Cortex of kidney (tissue), 1 donor: ENCODE data around the gene SPEM1.
A peak's percentile ranks its signal among the peaks of the same experiment; 100 is the strongest.

Experiments
- DNase-seq: peaks from one replicate; lab custom pipeline; 2025; lab: John Stamatoyannopoulos, UW

Gene SPEM1, protein sequence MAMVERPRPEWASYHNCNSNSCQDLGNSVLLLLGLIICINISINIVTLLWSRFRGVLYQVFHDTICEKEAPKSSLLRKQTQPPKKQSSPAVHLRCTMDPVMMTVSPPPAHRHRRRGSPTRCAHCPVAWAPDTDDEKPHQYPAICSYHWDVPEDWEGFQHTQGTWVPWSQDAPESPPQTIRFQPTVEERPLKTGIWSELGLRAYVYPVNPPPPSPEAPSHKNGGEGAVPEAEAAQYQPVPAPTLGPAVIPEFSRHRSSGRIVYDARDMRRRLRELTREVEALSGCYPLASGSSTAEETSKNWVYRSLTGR

DNA sequence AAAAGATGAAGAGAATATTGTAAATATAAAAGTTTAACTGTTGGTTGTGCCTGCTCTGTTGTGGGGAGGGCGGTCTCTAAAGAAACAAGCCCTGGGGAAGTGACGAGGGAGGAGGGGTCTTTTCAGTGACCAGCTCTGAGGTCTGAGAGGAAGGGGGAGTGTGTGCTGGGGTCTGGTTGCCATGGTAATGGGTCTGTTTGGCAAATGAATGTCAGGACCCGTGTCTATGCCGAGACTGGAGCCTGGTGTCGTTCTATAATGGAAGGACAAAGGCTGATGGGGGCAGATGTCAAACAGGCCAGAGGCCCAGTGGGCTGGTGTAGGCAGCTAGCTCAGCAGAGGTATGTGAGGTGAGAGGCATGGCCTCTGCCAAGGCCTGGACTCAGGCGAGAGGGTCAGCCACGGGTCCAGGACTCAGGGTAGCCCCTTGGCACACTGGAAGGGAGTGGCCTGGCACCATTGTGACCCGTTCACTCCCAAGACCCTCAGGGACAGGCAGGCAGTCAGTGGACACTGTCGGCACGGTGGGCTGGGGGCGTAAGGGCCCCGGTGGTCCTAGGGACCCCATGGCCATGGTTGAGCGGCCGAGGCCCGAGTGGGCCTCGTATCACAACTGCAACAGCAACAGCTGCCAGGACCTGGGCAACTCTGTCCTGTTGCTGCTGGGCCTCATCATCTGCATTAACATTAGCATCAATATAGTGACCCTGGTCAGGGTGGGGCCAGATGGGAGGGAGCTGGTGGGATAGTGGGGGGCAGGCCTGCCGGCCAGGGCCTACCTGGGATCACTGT lies at the start of gene SPEM1:
SPEM1 (plus strand) TSS at position 506 of the 792 bp plus-strand sequence; CDS start at position 567, 61 bp downstream.
- no peak for DNase-seq

DNA sequence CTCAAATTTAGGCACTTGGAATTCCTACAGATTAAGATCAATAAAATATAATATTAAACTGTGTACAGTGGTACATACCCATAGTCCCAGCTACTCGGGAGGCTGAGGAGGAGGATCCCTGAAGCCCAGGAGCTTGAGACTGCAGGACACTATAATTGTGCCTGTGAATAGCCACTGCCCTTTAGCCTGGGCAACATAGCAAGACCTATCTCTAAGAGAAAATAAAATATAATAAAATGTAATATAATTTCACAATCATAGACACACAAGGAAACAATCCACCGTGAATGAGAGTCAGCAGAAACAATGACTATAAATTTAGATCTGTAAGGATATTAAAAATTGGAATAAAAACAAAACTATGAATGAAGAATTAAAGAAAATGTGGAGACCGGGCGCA lies 49.3 kb upstream of the SPEM1 start:
- no peak for DNase-seq

DNA sequence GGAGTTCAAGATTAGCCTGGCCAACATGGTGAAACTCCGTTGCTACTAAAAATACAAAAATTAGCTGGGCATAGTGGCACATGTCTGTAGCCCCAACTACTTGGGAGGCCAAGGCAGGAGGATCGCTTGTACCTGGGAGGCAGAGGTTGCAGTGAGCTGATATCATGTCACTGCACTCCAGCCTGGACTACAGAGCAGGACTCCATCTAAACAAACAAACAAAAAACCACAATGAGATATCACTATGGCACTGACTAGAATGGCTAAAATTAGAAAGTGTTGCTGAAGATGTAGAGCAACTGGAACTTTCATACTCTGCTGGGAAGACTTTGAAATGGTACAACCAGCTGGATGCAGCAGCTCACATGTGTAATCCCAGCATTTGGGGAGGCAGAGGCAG lies 45.8 kb upstream of the SPEM1 start:
- no peak for DNase-seq

DNA sequence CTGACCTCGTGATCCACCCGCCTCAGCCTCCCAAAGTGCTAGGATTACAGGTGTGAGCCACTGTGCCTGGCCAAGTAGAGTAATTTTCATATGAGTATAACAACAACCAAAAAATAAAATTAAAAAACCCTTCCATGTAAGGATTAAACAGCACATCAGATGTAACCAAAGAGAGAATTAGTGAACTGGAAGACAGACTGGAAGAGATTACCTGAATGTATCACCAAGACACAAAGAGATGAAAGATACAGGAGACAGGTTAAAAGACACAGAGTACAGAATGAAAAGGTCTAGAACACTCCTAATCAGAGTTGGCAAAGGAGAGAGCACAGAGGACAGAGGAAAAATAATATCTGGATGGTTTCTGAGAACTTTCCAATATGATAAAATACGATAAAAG lies 41.0 kb upstream of the SPEM1 start:
- DNase-seq: no peak

DNA sequence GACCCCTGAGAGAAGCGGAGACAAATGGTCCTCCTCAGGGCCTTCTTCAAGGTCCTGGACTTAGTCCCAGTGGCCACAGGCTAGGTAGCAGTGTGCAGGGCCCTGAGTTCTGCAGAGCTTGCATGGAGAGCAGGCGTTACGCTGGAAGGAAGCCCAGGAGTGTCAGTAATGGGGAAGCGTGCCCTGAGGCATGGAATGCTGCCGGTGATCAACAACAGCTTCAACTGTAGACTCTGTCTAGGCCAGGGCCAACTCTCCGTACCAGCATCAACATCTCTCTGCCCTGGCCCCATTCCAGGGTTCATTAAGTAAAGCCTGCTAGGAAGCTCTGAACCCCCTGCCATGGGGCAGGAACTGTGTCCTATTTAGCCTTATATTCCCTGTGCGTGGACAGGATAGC lies 39.8 kb upstream of the SPEM1 start:
- DNase-seq: no peak

DNA sequence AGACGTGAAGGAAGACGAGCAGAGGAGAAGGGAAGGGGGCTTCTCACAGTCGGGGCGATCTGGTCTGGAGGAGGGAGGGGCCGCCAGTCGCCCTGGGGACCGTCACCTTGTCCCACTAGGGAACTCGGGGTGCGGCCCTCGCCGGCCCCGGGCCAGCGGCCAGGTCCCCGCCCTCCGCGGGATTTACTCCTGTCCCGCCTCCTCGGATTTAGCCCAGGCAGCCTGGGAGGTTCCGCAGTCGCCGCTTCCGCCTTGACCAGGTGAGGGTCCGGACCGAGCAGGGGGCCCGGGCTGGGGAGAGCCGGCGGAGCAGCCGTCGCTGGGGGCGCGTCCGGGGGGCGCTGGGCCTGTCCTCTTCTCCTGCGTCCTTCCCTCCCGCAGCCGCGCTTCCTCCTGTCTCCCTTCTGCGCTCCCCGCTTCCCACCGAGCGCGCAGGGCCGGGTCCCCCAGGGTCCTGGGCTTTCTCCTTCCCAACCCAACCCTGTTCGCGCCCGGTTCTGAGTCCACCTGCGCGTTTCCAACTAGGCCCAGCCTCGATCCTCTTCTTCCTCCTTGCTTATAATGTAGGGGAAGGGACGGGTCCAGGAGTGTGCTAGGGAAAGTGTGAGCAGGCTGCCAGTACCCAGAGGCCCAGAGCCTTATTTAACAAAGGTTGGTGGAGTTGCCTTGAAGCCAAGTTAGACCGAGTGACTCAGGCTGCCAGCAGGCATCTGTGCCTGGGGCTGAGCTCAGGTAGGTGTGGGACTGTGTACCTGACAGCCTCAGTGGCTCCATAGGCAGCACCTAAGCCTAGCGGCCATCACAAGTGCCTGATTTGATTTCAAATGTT lies 39.1 kb upstream of the SPEM1 start, which contains the start of gene TNK1:
TNK1 (plus strand) TSS at position 235 of the 829 bp plus-strand sequence. CDS start 1,838 bp downstream, outside the sequence.
- no peak for DNase-seq

DNA sequence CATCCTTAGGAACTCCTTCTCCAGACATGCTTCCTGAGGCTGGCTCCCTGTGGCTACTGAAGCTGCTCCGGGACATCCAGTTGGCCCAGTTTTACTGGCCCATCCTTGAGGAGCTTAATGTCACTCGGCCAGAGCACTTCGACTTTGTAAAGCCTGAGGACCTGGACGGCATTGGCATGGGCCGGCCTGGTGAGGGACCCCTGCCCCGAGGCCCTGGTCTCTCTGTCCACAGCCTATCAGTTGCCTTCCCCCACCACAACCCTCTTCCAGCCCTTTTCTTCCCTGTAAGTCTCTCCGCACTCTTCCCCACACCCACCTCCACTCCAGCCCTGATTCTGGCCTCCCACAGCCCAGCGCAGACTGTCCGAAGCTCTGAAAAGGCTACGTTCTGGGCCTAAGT lies 37.2 kb upstream of the SPEM1 start:
- DNase-seq: no peak

DNA sequence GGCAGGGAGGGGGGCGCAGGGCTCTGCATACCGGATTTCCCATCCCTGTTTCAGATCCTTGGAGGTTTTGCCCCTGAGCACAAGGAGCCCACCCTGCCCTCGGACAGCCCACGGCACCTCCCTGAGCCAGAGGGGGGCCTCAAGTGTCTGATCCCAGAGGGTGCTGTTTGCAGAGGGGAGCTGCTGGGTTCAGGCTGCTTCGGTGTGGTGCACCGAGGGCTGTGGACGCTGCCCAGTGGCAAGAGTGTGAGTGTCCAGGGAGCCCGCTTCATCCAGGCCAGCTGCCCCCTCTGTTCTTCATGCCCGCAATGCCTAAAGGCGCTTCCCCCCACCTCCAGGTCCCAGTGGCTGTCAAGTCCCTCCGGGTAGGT lies 36.8 kb upstream of the SPEM1 start:
- no peak for DNase-seq

DNA sequence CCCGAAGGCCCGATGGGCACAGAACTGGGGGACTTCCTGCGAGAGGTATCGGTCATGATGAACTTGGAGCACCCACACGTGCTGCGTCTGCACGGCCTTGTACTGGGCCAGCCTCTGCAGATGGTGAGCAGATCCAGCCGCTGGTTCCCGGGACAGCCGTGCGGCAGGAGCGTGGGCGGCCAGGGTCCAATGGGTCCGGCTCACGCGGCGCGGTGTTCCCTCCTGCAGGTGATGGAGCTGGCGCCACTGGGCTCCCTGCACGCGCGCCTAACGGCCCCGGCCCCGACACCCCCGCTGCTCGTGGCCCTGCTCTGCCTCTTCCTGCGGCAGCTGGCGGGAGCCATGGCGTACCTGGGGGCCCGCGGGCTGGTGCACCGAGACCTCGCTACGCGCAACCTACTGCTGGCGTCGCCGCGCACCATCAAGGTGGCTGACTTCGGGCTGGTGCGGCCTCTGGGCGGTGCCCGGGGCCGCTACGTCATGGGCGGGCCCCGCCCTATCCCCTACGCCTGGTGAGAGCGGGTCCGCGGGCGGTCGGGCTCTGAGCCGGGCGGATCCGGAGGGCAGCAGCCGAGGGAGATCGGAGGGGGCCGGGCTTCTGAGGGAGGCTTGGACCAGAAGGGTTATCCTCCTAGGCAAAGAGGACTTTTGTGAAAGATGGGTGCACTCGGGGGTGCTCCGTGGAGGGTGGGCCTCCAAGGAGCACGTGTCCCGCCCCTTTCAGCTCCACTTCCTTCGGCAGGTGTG lies 36.2 kb upstream of the SPEM1 start:
- DNase-seq: no peak

DNA sequence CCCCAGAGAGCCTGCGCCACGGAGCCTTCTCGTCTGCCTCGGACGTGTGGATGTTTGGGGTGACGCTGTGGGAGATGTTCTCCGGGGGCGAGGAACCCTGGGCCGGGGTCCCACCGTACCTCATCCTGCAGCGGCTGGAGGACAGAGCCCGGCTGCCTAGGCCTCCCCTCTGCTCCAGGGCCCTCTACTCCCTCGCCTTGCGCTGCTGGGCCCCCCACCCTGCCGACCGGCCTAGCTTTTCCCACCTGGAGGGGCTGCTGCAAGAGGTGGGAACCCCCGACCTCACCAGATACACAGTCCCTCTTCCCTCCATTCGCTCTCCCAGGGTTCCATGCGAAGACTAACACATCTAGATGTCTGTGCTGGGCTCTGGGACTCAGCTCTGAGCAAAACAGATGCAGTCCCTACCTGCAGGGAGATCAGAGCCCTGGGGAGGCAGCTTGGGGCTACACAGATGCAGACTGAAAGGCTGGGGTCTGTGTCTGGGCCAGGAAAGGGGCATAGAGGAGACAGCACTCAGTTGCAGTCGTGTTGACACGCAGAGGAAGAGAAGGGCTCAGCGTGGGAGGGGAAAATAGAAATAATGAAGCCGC lies 35.5 kb upstream of the SPEM1 start:
- DNase-seq: no peak

DNA sequence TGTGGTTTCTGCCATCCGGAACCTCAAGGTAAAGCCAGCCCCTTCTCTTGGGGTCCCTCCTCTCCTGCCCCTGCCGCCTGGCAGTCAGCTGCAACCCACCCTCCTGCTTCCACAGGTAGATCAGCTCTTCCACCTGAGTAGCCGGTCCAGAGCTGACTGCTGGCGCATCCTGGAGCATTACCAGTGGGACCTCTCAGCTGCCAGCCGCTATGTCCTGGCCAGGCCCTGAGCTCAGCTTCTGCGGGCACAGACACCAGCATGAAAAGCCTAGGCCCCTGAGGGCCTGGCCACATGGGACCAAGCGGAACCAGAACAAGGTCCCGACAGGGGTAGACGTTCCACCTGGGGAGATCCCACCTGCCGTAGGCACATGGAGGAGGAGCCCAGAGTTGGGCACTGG lies 31.3 kb upstream of the SPEM1 start:
- DNase-seq: no peak

DNA sequence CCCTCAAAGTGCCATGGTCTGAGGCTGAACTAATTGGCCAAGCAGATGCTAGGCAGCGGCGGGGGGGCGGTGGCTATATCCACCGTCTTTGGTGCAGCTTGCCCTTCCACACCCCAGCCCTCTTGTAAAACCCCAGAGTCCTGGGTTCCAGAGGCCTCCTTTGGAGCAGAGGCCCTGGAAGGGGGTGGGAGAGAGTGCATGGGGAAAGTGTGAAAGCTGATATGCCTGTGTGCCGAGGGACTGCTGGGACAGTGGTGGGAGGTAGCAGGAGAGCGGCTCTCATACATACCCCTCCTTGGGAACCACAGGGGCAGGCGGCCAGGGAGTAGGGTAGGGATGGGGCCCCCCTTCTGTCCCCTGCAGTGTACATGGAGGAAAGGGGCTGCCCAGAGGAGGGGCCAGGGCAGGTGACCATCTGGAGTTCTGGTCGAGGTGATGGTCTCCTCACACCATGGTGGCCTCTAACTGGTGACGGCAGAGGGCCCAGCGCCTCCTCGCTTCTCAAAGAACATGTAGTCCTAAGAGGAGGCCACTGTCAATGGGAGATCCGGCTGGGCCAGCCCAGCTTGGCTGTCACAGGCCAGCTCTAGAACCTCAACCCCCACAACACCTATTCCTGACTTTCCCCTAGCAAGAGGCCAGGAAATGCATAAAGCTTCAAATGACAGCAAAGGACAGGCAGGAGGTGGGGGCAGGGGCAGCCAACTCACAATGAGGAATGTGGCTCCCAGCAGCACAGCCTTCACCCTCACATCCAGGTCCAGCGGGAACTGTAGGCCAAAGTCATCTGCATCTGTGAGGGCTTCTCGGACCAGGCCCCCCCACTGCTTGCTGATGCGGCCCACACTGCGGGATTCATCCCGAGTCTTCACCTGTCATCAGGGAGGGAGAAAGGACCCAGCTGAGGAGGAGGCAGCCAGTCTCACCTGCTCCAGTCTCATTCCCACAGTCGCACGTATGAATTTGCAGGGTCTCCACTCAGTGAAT lies 29.9 kb upstream of the SPEM1 start:
- DNase-seq: no peak

DNA sequence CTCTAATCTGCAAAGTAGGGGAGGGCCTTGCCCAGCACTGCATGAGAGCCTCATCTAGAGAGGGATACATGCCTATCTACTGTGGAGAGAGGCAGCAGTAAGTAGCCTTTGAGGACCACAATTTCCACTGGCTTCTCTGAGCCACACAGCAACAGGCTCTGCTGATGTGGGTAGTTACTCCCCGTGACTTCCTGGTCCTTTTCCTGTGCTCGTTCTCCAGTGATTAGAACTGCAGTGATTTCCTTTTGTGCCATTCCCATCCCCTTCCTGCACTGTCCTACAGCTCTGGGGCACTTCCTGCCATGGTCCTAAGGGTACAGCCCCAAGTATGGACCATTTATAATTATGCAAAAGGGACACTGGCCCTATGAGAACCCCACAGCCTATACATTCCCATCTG lies 28.8 kb upstream of the SPEM1 start:
- no peak for DNase-seq

DNA sequence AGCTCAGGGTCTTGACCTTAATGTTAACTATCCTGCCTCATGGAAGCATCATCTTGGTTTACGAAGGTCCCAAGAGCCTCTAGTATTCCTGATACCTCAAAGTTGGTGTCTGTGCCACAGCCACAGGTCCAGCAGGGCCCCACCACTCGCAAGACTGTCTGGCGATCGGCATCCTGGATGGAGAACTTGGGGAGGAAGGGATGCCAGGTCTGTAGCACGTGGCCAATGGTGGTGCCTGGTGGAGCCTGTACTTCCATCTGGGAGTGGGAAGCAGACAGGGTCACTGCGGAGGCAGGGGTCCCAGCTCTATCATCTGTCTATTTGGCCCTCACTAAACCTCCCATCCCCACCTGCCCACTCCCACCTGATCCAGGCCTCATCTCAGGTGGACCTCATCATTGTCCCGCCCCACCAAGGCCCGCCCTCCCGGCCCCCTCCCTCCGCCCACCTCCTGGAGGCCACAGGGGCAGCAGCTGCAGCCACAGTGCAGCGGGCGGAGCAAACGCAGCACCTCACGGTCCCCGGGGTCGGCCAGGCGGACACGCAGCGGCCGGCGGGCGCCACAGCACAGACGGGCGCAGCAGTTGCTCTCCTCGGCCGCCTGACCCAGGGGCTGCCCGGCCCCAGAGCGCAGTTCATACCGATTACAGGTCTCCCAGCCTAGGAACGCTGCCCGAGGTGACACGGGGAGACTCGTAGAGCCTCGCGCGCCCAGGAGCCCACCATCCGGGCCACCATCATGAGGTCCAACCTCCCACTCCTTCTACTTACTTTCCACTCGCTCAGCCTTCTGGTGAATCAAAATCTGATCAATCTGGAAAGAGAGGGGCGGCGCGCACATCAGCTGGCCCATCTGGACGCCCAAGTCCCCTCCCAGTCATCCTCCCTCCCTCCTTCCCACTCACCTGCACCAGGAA lies 27.2 kb upstream of the SPEM1 start:
- DNase-seq: no peak

DNA sequence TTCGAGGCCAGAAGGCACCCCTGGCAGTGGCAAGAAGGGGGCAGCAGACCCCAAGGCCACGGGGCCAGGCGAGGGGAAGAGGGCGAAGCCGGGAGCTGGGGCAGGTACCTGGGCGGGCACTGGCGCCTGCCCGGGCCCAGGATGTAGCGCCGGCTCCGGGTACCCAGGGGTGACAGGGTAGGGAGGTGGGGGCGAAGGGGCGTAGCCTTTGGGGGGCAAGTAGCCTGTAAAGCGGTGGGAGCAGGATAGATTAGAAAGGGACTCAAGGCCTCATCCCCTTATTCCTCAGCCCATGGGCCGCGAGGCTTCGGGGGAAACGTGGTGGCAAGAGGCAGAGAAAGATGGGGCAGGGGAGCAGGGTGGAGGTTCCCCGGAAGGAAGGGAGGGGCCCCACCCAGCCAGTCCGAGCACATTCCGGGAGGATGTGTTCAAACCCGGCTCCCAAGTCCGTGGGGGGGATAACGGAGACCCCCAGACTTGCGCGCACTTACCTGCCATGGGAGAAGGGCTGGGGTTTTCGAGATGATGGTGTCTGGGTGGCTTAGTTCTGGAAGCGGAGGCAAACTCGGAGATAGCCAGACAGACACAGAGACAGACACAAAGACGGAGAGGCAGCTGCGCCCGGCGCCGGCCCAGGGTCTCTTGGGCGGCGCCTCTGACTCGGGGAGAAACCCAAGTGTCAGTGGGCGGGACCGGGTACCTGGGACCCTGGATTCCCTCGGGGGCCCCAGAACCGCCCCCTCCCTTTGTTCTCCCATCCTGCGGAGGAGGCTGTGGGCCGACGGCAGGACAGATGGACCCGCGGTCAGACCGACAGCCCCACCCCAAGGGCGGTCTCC lies 26.3 kb upstream of the SPEM1 start:
- DNase-seq: no peak

DNA sequence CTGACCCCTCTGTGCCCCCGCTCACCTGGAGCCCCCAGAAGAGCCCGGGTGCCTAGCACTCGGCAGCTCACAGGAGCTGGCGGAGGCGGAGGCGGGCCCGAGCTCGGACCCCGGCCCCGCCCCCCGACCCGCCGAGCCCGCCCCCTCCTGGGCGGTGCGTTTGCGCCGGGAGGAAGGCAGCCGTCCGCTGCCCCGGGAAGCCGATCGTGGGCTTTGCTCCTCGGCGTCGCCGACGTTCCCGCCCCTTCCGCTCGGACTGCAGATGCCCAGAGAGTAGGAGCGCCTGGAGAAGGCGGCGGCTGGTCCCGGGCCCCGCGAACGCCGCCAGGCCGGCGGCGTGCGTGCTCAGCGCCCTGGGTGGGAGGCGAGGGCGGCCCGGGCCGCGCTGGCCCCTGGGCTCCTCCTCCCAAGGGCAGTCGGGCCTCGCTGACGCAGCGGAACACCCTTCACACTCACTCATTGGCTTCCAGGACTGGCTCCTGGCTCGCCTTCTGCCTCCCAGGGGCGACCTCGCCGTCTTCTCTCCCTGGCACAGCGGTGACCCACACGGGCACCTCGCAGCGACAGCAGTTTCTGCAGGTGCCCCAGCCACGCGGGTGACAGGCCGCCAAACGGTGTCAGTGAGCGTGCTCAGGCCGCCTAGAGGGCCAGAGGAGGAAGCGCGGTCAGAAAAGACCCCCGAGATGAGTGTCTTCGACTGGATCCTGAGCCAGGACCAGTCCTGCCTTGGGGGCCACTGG lies 25.5 kb upstream of the SPEM1 start, which contains the start of gene PLSCR3:
PLSCR3 (minus strand) TSS at position 74 of the 740 bp plus-strand sequence. CDS start 415 bp downstream, outside the sequence.
- peak; percentile 54 for DNase-seq

DNA sequence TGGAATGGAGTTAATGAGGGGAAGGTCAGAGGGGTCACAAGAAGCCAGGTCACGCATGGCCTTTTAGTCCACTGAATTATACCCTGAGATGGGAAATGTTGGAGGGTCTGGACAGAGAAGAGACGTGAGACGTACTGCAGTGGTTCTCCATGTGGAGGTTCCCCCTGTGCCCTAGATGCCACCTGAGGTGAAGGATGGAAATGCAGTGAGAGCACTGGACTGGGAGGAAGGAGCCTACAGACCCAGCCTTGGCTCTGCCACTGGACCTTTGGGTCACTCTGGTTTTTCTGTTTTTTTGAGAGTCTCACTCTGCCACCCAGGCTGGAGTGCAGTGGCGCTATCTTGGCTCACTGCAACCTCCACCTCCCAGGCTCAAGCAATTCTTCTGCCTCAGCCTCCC lies 24.0 kb upstream of the SPEM1 start:
- DNase-seq: no peak
